B cell (primary cell): Measurements from ENCODE around the gene KCNN1. TPM values are rescaled to one million over a fixed set of nuclear protein-coding genes. Genes with fewer than 3 reads are reported as not detected.

Experiments used
- ATAC-seq: fragments of 200-7000 bp; cut with Tn5 transposase; one replicate; pipeline ENCODE4 v1.10.0; 2021; ENCODE audit warnings: low read depth, mild to moderate bottlenecking, moderate number of reproducible peaks, moderate library complexity
- CTCF ChIA-PET: fragments of 350-600 bp; sonication (Branson Sonifier 250); formaldehyde crosslinking; loops from one replicate; lab custom pipeline; 2021; ENCODE audit warnings: antibody characterized with exemption, inconsistent platforms; lab: Charles Lee
- POLR2A ChIA-PET: fragments of 350-600 bp; sonication (Branson Sonifier 250); formaldehyde crosslinking; loops from one replicate; lab custom pipeline; 2021; ENCODE audit warnings: antibody characterized with exemption; lab: Charles Lee
- DNase-seq: peaks from one replicate; pipeline ENCODE4 v3.0.0; 2013
- H2AFZ ChIP-seq: 2 replicates; pipeline ENCODE4 v1.6.1; 2012; ENCODE audit warnings: mild to moderate bottlenecking, low read depth, low read length; ENCODE audit not compliant: insufficient read depth, poor library complexity, severe bottlenecking
- H3K27ac ChIP-seq, 2 donors: 1 replicate in 1 of 2; 2 replicates in 1 of 2; pipeline ENCODE4 v1.5.1; 2012 to 2013; ENCODE audit warnings: low read length in 2 of 2, mild to moderate bottlenecking in 2 of 2, moderate library complexity in 1 of 2
- H3K27me3 ChIP-seq, 4 experiments: fragments of 200-600 bp in 1 of 4; sonication (generic) in 1 of 4; replicated peaks in 1 of 4; 1 replicate in 2 of 4; 2 replicates in 2 of 4; pipeline versions ENCODE4 v1.6.1 to v1.7.0; 2013 to 2016; ENCODE audit warnings: low read length in 3 of 4, mild to moderate bottlenecking in 2 of 4, mixed read lengths in 1 of 4, moderate library complexity in 1 of 4; ENCODE audit not compliant: insufficient read depth in 4 of 4, control insufficient read depth in 3 of 4; ENCODE audit errors: control extremely low read depth in 1 of 4
- H3K36me3 ChIP-seq, 2 experiments: replicated peaks in 1 of 2; 1 replicate in 1 of 2; 2 replicates in 1 of 2; pipeline versions ENCODE4 v1.6.1 to v1.7.1; 2013; ENCODE audit warnings: low read length in 1 of 2; ENCODE audit not compliant: insufficient read depth in 2 of 2, control insufficient read depth in 1 of 2; ENCODE audit errors: control extremely low read depth in 1 of 2, extremely low read depth in 1 of 2
- H3K4me1 ChIP-seq, 2 donors: fragments of 200-600 bp in 1 of 2; sonication (generic) in 1 of 2; 1 replicate in 1 of 2; 2 replicates in 1 of 2; pipeline versions ENCODE4 v1.5.1 to v1.6.1; 2013 to 2017; ENCODE audit warnings: low read length in 2 of 2; ENCODE audit not compliant: control insufficient read depth in 2 of 2, insufficient read depth in 2 of 2
- H3K4me2 ChIP-seq: replicated peaks from 2 replicates; pipeline ENCODE3; 2012; ENCODE audit warnings: mild to moderate bottlenecking, low read depth, low read length; ENCODE audit not compliant: poor library complexity, severe bottlenecking
- H3K4me3 ChIP-seq, 5 experiments: fragments of 200-600 bp in 1 of 5; sonication (generic) in 1 of 5; 1 replicate in 3 of 5; 2 replicates in 2 of 5; pipeline versions ENCODE4 v1.5.1 to v1.7.0; 2011 to 2016; ENCODE audit warnings: low read length in 4 of 5, mild to moderate bottlenecking in 4 of 5, low read depth in 2 of 5, control low read depth in 1 of 5, moderate library complexity in 1 of 5; ENCODE audit not compliant: insufficient read depth in 1 of 5; ENCODE audit errors: control extremely low read depth in 1 of 5, extremely low read depth in 1 of 5
- H3K79me2 ChIP-seq: fragments of 200-600 bp; sonication (generic); one replicate; pipeline ENCODE4 v1.6.0; 2016; ENCODE audit warnings: low read length; ENCODE audit not compliant: control insufficient read depth, insufficient read depth
- H3K9ac ChIP-seq: fragments of 200-600 bp; sonication (generic); 2 replicates; pipeline ENCODE4 v1.6.1; 2017; ENCODE audit warnings: mild to moderate bottlenecking, low read length, moderate library complexity
- H3K9me3 ChIP-seq, 3 donors: one replicate each; pipeline versions ENCODE4 v1.6.1 to v1.7.1; 2013; ENCODE audit warnings: low read length in 2 of 3; ENCODE audit not compliant: control insufficient read depth in 2 of 3, insufficient read depth in 1 of 3; ENCODE audit errors: control extremely low read depth in 1 of 3
- H4K20me1 ChIP-seq: 2 replicates; pipeline ENCODE4 v1.6.0; 2012; ENCODE audit warnings: mild to moderate bottlenecking, low read length; ENCODE audit not compliant: insufficient read depth, control insufficient read depth, poor library complexity, severe bottlenecking
- H3K27ac Mint-ChIP-seq: one replicate; pipeline ENCODE4 v1.8.0; 2021; ENCODE audit warnings: mixed read lengths
- H3K27me3 Mint-ChIP-seq: one replicate; pipeline ENCODE4 v1.8.0; 2021; ENCODE audit warnings: mixed read lengths
- H3K4me1 Mint-ChIP-seq: one replicate; pipeline ENCODE4 v1.8.0; 2021; ENCODE audit warnings: mixed read lengths
- H3K4me3 Mint-ChIP-seq: one replicate; pipeline ENCODE4 v1.8.0; 2021; ENCODE audit warnings: mixed read lengths
- H3K9me3 Mint-ChIP-seq: one replicate; pipeline ENCODE4 v1.8.0; 2022; ENCODE audit warnings: mixed read lengths; ENCODE audit not compliant: insufficient read depth
- CTCF ChIP-seq: fragments of 200-600 bp; IDR thresholded peaks from one replicate; pipeline ENCODE4 v1.8.0; 2022; ENCODE audit warnings: antibody characterized with exemption, mild to moderate bottlenecking
- EZH2 ChIP-seq: IDR thresholded peaks from 2 replicates; pipeline ENCODE4 v1.6.1; 2012; ENCODE audit warnings: borderline replicate concordance, low read depth, mild to moderate bottlenecking, moderate library complexity, low read length; ENCODE audit not compliant: insufficient read depth, poor library complexity, severe bottlenecking
- WGBS: methylation state at CpG from one replicate; pipeline ENCODE4 v1.1.5; 2013; ENCODE audit warnings: missing lambda C conversion rate; ENCODE audit not compliant: insufficient coverage; 5-methylcytosine and 5-hydroxymethylcytosine counted together
- intact Hi-C: fragments of 100-400 bp; cut with micrococcal nuclease; formaldehyde crosslinking; loops from one replicate; pipeline ENCODE4 v1.10.0; 2022
- polyA plus RNA-seq: library from polyadenylated mRNA; depleted of rRNA; stranded (reverse); fragments of >200 nt; gene quantifications from 2 replicates; pipeline ENCODE4 v1.2.3, GENCODE V29; 2012
- total RNA-seq, 2 donors: library from RNA; stranded (reverse); fragments of 120-200 nt in 1 of 2; gene quantifications; 1 replicate in 1 of 2; 2 replicates in 1 of 2; pipeline versions ENCODE4 v1.2.3 to v1.2.4, GENCODE V29; 2013 to 2022

The KCNN1 gene
- total and polyA plus RNA-seq, 2 donors (not counting 1 experiment from before 2014, with no cell fraction given): 0.04 TPM; not detected in 1

- Histone ChIP-seq H2AFZ (no peak within 1 kb of the TSS), H3K4me1 (peaks cover 24 to 33% of the 10 kb centered on the region in 2 donors), H3K27me3 (no peaks in the 10 kb centered on the region), H3K9ac (peak within 1 kb of the TSS; percentile 66), H3K4me3 (peak within 1 kb of the TSS; percentile 31 to 68 (median 56)), H3K79me2 (peaks cover 42% of the 10 kb centered on the region), H3K36me3 (peaks cover under 1 to 44% of the 10 kb centered on the region in 2 experiments), H4K20me1 (peaks cover 30% of the 10 kb centered on the region), H3K4me2 (peak within 1 kb of the TSS; percentile 95), H3K27ac (peak within 1 kb of the TSS; percentile 90 to 93), H3K9me3 (peaks cover 0 to 5% (median 0%) of the 10 kb centered on the region in 3 donors)
- WGBS: 15% methylated on average over 92 of the region's 92 CpGs
- Mint-ChIP-seq H3K27ac (peak within 1 kb of the TSS; percentile 94), H3K4me3 (peak within 1 kb of the TSS; percentile 98), H3K9me3 (no peaks in the 10 kb centered on the region), H3K27me3 (no peaks in the 10 kb centered on the region), H3K4me1 (peaks cover 39% of the 10 kb centered on the region)
- ATAC-seq (peak; percentile 86), DNase-seq (peak; percentile 96)
- ChIA-PET CTCF (interaction anchor here (1.1 to 23.7 kb wide), 24 partner anchors 9 to 246 kb away, joined by 3 to 345 read pairs (median 8); partner anchors contain the start of genes CCDC124 and PIK3R2), POLR2A (interaction anchor here (0.6 to 10.2 kb wide), 22 partner anchors 9 to 272 kb away, joined by 3 to 137 read pairs (median 6); partner anchors contain the start of genes IL12RB1 and PIK3R2)
- TF ChIP-seq EZH2: no peak
- no peak for TF ChIP-seq CTCF
- intact Hi-C loops: loop anchor here (1.0 to 2.0 kb wide), 6 partner anchors 16 to 245 kb away; partner anchors contain the start of gene MAST3
Measured at GRCh38 chr19:18007917-18008673, 41.2 kb downstream of the KCNN1 start, which contains the start of gene ARRDC2. TSS of gene ARRDC2 (plus strand) at chr19:18008170. CDS start at chr19:18008311, 141 bp downstream.
